Measurements from ENCODE around the gene PPFIA2.

Gene PPFIA2

DNA sequence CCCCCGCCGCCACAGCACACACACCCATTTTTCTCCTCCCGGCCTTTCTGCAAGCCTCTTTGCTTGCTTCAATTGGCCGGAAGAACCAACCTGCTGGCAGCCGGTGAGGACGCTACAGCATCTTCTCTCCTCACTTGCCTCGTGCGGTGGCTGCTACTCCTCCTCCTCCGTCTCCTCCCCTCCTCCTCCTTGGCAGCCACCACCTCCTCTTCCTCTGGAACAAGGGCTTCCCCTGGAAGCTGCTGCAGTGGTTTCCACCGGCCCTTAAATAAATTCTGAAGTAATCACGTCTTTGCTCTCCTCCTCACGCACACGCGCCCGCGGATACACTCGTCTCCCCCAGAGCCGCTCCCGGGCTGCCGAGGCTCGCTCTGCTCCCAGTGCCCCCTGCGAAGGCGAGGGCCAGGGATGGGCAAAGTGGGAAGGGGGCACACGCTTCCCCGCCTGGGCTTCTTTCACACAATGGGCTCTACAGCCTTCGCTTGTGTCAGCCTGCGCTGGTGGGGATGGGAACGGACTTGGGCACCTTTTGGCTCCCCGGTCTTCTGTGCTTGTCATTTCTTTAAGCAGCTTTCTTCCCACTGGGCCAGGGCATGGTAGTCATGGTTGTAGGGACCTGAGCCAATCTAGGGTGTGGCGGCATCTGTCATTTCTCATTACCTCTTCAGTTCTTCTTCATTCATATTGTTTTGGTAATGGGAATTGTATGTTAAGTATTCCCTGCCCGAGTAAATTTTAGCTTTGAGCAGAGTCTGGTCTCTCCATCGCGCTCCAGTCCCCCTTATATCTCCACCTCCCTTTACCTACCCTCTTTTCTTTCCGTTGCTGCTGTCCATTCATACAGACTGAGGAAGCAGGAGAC is at the start of gene PPFIA2:
Gene PPFIA2, minus strand, starts transcription at position 161 of the 862 bp plus-strand sequence.
- DNase-seq, result no peak

DNA sequence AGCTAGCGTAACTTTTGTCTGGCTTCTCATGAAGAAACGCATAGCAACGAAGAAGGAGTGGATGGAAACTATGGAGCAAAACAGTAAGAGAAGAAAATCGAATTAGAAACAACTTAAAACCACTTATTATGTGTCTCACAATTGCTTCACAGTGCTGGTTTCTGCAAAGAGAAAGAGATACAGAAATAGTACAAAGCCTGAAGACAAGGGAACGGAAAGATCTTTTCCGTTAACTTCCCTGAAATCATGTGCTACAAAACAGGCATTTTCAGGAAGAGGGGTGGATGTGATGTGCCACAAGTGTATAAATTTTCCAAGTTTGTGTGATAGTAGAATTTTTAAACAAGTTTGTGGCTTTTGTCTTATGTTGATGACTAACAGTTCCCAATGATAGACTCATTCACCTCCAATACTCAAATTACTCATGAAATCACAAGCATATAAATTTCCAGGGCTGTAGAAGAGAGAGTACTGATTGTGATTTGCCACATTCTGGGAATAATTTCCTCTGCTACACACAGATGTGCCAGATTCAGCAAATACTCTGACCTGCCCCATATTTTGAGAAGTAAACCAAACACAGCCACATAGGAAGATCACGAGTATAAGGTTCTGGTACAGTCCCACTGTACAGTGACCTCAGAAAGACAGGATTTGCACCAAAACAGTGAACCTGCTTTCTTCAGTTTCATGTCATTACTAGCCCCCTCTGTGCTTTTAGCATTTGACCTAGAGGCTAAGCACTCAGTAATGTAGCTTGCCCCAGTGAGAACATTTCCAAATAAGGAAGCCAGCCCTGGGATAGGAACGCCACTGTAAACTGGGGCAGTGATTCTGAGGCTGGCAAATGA is 41.4 kb upstream of the PPFIA2 start:
- DNase-seq, result no peak

DNA sequence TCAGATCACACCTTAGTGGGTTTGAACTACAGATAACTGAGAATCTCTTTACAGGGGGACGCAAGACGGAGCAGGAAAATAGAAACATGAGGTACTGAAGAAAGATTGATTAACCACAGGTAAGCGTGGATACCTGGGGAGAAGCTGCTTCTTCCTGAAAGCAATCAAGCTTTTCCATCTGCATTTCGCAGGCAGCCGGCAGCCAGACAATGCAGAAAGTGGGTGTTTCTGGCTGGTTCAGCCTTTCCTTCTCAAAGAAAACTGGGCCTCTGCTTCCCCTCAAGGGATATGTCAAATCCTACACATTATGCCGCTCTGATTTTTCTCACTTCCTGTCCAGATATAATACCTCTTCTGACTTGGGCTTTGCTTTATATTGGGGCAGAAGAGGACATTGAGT is 39.1 kb upstream of the PPFIA2 start:
- no peak for DNase-seq

DNA sequence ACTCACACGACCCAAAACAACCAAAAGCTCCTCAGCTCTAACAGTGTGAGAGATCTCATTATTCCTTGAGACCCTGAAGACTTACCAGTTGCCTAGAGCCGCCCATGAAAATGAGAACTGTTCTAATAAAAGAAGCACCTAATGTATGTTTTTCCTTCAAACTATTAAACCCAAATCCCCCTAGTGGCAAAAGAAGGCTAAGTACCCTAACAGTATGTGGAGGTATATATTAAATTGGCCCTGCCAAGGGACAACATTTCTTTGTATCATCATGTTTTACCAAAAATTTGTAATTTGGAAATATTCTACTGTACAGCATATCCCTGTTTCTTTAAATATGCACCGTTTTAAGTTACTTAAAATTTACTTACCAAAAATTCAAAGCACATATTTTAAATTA is 38.0 kb upstream of the PPFIA2 start:
- no peak for DNase-seq

DNA sequence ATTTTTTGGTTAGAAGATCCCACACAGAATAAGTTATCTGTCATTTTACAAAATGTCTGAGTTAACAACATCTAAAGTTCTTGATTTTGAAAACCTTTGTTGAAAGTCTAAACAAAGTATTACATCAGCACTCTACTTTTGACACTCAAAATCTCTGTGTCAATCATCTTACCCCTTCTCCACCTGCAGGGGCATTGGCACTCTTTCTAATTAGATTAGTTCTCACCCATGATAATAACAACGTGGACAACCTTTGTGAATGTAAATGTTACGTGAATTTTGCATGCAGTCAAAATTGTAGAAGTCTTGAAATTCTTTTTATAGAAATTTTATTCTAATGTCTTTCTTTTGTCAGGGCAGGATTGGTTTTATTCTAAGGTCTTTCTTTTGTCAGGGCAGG is 33.5 kb upstream of the PPFIA2 start:
- no peak for DNase-seq

DNA sequence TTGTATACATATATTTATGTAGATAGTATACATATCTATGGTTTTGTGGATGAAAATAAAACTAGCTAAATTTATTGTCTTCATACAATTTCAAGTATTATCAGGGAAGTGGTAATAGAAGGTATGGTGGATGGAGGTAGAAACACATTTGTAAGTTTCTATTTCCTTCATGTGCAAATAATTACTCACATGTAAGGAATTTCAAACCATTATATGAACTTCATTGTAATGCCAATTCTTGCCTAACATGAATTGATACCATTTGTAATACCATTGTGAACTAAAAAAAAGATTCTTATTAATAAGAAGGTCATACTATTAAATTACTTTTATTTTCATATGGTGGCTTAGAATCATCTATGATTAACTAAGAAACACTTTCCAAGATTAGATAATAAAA is 20.1 kb upstream of the PPFIA2 start:
- no peak for DNase-seq

DNA sequence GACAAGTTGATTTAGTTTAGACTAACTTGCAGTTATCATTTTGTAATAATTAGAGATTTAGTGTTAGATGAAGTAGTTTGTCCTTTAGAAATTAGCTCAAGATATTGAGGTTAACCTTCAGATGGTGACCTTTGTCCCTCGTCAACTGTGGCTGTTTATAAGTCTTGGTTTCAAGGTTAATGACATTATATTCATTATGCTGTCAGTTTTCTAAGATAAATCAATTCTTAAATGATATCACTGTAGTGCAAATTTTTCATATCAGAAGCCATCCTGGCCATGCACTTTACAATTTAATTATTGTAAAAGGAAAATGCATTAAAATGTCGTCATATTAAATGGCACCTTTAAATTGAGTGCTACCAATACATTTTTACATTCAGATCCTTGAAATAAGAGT is 19.6 kb upstream of the PPFIA2 start:
- no peak for DNase-seq

DNA sequence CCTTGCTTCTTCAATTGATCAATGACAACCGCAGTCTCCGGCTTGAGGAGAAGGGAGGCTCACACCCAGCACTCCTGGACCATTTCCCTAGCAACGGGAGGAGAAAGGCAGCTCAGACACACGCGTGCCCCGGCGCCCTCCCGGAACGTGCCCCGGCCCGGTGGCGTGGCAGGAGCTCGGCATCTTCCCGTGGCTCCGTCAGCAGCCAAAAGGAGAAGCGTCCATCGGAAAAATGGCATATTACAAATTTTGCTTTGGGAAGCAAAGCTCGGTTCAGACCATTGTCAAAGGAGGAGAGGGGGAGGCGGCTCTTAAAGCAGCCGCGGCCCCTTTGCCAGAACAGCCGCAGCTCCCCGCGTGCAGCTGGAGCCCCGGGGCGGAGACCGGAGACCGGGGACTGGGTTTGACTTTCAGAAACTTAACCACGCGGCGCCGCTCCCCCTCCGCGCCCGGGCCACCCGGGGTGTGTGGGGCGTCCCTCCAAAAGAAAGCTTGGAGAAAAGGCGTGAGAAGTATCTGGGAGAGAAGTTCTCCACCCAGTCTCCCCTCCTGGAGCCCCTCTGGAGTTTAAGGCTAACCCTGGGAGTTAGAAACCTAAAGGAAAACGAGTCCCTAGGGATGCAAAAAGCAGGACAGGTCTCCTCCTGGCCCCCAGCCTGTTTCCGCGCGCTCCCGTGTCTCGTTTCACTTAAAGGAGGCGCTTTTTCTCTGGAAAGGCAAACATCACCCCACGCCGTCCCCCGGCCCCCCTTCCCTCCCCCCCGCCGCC is 545 bp downstream of the PPFIA2 start:
- DNase-seq, result no peak

DNA sequence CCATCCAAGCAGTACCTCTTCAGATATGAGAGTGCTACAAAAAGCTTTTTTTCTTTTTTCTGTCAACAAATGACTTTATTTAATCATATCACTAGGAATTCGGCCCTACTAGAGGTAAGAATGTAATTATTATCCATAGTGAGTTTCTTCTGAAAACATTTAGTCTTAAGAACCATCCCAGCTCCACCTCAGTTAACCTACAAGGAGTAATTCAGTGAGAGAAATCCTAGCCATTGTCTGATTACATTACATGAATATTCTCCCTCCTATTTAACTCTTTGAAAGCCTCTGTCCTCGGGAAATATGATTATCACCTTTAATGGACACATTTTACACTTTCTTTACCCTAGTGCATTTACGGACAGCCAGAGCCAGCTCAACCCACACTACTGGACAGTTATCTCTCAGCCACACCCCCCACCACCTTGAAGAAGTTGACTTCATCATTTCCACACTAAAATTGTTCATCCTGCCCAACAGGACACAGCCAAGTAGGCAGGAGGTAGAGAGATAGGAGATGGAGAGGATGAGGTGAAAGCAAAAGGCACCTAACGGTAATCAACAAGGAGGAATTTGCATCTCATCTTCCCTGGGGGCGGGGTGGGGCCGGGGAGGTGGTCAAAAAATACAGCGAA is 1.3 kb downstream of the PPFIA2 start:
- no peak for DNase-seq

DNA sequence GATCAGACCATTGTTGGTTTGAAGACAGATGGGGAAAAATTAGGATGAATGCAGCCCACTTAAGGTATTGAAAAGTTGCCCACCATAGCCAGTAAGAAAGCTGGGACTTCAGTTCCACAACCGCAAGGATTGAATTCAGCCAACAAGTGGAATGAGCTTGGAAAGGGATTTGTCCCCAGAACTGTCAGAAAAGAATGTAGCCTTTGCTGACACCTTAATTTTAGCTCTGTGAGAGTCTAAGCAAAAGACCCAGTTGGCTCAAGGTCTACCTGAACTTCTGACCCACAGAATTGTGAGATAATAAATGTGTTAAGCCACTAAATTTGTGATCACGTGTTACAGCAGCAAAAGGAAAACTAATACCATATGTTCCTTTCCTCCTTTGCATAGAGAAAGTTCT is 29.4 kb downstream of the PPFIA2 start:
- no peak for DNase-seq

DNA sequence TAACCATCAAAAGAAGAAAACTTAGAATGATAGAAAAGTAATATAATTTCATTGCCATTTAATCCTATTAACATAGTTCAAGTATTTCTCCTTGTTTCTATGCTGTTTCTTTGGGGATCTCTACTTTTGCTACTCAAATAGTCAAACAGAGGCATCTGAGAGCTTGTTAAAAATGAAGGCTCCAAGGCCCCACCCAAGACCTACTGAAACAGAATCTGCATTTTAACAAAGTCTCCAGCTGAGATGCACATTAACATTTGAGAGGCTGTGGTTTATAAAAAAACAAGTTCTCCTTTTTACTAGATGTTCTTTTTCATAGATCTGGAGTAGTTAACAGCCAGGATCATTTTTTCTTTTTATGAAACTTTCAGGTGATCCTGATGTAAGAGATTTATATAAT is 31.8 kb downstream of the PPFIA2 start:
- no peak for DNase-seq

DNA sequence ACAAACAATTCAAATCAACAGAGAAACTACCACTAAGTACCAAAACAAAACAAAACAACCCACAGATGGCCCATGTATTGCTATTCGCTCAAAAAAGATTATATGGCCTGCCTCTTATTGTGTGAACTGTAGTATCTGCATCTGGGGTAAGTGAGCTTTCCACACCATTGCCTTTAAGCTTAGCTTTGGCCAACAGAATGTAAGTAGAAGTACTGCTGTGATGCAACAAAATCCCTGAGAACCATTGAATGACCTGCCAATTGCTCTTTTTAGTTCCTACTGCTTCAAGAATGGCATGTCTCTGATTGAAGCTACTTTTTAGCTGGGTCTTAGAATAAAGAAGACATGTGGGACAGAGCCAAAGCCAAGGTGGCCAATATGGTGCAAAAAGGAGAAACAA is 32.5 kb downstream of the PPFIA2 start:
- DNase-seq, result no peak

DNA sequence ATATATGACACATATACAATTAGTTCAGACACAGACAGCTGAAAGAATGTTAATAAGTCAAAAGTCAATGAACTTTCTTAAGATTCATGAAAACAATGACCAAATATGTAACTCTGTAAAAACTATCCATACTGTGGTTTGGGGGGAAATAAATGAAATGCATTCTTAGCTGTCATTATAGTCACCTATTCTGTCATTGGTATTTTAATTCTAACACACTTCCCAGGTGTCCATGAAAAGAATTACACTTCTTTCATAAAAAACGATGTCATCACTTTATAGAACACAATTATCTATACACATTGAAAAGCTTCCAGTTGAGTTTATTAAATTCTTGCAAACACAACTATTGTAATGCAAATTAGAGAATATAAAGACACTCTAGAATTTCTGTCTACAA is 35.8 kb downstream of the PPFIA2 start:
- no peak for DNase-seq

DNA sequence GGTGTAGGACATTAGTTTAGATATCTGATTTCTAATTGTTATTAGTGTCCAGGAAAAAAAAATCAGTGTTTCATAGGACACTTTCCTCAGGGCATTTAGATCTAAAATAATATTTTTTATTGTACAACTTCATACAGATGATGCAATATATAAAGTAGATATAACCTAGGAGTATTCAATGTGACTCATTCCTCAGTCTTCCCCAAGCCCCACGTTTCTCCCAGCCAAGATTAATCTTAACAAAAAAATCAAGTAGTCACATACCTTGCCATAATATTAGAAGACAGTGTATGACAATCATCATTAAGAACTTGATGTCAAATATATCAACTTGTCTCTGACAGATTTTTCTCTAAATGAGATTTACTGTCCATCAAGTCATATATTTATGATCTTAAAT is 37.1 kb downstream of the PPFIA2 start:
- DNase-seq, result no peak

DNA sequence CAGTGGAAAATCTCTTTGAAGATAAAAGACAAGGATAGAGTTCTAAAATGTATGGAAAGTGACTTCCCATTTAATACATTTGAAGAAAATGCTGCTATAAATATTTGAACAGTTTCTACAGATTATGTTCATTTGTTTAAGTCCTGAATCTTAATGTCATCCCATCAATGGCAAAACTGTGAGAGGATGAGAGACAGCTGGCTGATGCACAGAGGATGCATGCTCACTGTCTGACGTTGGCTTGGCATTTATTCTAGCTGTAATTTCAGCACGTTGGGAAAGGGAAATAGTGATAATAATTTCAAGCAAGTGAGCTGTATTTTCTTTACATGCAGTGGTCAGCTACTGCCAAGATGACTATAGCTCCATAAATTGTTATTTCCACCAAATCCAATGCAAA is 40.5 kb downstream of the PPFIA2 start:
- DNase-seq, result no peak

DNA sequence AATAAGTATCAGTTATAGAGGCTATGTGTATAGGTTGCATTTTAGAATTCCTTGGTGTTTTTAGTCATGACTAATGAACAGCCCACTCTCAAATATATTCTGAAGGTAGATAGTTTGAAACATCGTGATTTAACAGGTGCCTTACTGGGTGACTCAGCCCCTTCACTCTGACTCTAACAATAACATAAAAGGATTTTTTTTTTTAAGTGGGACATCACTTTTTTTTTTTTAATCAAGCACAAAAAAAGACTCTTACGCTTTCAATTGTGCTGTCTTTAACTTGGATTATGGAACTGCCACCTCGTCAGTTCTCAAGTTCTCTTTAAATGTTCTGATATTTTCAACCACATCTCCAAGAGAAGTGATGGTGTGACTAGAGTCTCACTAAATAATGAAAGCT is 46.6 kb downstream of the PPFIA2 start:
- no peak for DNase-seq

DNA sequence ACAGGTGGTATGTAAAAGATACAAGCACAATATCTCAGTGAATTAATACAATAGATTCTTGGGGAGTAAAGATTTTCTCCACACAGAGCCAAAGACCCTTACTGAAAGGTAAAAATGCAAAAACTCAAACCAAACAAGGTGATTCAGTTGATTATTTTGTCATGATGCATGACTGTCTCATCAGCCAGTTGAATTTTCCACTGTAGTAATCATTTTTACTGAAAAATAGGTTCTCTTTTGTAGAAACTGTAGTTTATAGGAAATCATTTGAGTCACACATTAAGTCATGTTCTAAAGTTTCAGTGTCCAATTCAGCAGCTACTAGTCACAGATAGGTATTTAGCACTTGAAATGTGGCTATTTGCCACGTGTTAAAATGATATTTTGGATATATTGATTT is 53.6 kb downstream of the PPFIA2 start:
- DNase-seq, result no peak

DNA sequence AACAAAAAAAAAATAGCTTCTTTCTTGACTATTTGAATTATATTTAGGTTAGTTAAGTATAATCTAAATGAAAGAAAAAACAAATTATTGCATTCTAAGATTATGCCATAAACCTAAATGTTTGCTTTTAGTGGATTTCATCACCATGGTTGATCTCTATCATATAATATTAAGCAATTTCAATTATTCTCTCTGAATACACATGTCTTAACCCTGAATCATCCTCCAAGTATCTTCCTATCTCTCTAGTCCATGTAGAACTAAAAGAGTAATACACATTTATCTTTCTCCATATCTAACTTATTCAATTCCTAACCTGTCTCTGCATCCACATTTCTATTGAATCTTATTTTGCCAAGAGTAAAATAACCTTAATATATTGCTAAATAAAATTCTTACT is 59.6 kb downstream of the PPFIA2 start:
- no peak for DNase-seq

DNA sequence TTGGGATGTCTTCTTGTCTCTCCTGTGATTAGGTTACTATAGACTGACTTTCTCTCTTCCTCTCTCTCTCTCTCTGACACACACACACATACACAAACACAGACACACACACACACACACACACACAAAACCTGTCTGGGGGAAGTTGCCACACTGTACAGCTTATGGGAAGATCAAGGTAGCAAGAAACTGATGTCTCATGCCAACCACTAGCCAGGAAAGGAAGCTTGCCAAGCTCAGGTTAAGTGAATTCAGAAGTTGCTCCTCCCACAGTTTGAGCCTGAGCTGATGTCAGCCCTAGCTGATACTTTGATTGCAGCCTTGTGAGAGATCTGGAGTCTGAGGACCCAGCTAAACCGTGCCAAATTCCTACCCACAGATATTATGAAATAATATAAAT is 67.1 kb downstream of the PPFIA2 start:
- DNase-seq, result no peak

DNA sequence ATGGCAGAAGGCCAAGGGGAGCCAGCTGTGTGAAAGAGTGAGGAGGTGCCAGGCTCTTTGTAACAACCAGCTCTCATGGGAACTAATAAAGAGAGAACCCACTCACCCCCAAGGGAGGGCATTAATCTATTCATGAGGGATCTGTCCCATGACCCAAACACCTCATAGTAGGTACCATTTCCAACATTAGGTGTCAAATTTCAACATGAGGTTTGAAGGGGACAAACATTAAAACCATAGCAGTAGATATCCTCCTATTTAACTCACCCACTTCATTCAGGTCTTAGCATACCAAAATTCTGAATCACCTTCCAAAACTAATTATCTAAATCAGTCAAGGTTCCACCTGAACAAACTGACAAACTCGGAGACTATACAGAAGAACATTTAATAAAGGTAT is 75.3 kb downstream of the PPFIA2 start:
- no peak for DNase-seq

DNA sequence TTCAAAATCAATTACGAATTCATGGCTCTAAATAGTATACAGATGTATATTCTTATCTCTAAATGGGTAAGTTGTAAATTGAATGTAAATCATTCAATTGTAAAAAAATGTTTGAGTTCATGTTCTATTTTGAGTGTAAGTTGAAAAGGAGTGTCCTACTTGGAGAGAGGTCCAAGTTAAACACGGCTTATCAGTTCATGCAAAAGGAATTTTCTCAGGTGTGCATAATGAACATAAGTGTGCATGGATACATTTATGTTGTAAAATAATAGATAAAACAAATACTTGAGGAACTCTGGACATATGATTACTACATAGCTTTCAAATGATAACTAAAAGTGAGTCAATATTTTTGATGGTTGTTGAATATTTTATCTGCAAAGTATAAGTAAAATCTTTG is 79.5 kb downstream of the PPFIA2 start:
- DNase-seq, result no peak

DNA sequence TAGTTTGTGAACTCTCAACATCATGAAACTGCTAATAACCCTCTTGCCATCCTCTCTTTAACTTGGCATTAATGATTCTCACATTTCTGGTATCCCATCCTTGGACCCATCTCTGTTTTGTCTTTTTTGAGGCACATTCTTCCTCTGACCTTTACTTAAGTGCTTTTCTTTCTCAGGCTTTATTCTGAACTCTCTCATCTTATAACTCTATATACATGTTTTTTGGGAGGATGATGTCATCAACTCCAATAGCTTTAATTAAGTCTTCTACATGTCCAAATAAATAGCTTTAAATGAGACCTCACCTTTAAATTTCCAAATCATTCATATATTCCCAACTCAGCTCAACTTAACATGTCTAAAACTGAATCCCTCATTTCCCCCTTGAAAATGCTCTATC is 88.4 kb downstream of the PPFIA2 start:
- DNase-seq, result no peak

DNA sequence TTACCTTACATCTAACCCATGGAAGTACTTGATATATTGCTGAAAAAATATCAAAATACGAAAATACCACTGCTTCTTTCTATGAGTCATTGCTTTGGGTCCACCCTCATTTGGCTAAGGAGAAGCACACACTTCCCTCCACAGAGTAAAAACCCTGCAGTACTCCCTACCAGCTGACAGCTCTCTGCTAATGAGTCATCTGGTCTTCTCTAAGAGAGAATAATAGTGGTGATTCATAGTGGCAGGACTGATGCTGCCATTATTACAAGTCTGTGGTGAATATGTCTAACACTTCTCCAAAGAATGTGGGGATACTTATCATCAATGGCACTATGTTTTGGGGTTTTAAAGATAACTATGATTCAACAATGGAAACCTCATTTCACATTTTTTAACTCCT is 90.7 kb downstream of the PPFIA2 start:
- DNase-seq, result no peak

Measured in NCI-H187 treated with DMSO at 0.1 percent for 48 hours (cell line).